Upper lobe of left lung (tissue), 4 donors: Measurements from ENCODE around the gene KCNAB3.

Experiments
- EP300 ChIP-seq, 4 donors: sonication (generic); formaldehyde crosslinking; IDR thresholded peaks; one replicate each; pipeline ENCODE4 v1.5.1; 2017; ENCODE audit warnings: antibody characterized with exemption in 4 of 4, control low read depth in 2 of 4
- POLR2A ChIP-seq, 4 donors: fragments of 450-650 bp; IDR thresholded peaks; one replicate each; pipeline ENCODE4 v1.5.1; 2016 to 2017; ENCODE audit warnings: antibody characterized with exemption in 4 of 4, mild to moderate bottlenecking in 2 of 4
- POLR2AphosphoS5 ChIP-seq, 2 donors: sonication (generic); formaldehyde crosslinking; IDR thresholded peaks; one replicate each; pipeline ENCODE4 v1.5.1; 2017; ENCODE audit warnings: antibody characterized with exemption in 2 of 2
- TF ChIP-seq, protein P1 (sequence below), 6 experiments: fragments of 450-650 bp in 4 of 6; fragments of 200-600 bp in 2 of 6; sonication (generic) in 2 of 6; IDR thresholded peaks; one replicate each; pipeline ENCODE4 v1.5.1; 2016 to 2019; ENCODE audit warnings: antibody characterized with exemption in 6 of 6

DNA sequence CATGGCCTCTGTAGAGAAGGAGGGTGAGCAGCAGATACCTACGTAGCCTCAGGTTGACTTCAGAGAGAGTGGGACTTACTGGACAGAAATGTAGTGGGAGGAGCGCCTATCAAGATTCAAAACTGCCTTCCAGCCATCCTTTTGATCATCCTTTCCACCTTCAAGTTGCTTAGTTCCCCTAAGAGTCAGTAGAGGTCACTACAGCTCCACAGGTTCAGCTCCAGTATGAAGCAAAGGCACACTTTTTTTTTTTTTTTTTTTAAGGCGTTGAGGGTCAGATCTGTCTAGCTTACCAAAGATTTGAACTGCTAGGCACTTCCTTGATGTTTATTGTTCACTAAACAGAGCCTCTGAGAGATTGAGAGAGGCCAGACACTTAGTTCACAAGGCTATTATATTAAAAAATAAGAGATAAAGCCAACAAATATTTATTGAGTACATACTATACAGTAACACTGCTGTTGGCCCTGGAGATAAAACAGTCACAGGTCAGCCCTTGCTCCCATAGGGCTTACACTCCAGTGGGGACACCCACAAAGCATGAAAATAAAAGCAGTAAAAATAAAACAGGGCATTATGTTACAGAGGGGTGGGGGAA lies 16.6 kb downstream of the KCNAB3 start:
- TF ChIP-seq, protein P1, sequence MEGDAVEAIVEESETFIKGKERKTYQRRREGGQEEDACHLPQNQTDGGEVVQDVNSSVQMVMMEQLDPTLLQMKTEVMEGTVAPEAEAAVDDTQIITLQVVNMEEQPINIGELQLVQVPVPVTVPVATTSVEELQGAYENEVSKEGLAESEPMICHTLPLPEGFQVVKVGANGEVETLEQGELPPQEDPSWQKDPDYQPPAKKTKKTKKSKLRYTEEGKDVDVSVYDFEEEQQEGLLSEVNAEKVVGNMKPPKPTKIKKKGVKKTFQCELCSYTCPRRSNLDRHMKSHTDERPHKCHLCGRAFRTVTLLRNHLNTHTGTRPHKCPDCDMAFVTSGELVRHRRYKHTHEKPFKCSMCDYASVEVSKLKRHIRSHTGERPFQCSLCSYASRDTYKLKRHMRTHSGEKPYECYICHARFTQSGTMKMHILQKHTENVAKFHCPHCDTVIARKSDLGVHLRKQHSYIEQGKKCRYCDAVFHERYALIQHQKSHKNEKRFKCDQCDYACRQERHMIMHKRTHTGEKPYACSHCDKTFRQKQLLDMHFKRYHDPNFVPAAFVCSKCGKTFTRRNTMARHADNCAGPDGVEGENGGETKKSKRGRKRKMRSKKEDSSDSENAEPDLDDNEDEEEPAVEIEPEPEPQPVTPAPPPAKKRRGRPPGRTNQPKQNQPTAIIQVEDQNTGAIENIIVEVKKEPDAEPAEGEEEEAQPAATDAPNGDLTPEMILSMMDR (IDR thresholded peaks at IDR 0.05), result peak; percentile 46 to 80 (median 64)
- TF ChIP-seq EP300 (IDR thresholded peaks at IDR 0.05), result no peak
- no peak for TF ChIP-seq POLR2A (IDR thresholded peaks at IDR 0.05)
- TF ChIP-seq POLR2AphosphoS5 (IDR thresholded peaks at IDR 0.05), result no peak
